Loucy (cell line): ENCODE data around the gene SEC23IP.

Experiments
- H2AFZ ChIP-seq: fragments of 200-600 bp; sonication (generic); 2 replicates; pipeline ENCODE4 v1.6.0; 2016; ENCODE audit warnings: antibody characterized with exemption, mild to moderate bottlenecking, low read length, moderate library complexity
- H3F3A ChIP-seq: fragments of 200-600 bp; 2 replicates; pipeline ENCODE4 v1.6.0; 2016; ENCODE audit warnings: antibody characterized with exemption, low read depth, mild to moderate bottlenecking
- H3K27me3 ChIP-seq: fragments of 200-600 bp; sonication (generic); 2 replicates; pipeline ENCODE4 v1.6.1; 2014; ENCODE audit warnings: low read length, mild to moderate bottlenecking; ENCODE audit not compliant: insufficient read depth, poor library complexity, severe bottlenecking
- H3K36me3 ChIP-seq: fragments of 200-600 bp; sonication (generic); 2 replicates; pipeline ENCODE4 v1.6.1; 2016; ENCODE audit warnings: low read length; ENCODE audit not compliant: insufficient read depth
- H3K4me1 ChIP-seq: fragments of 200-600 bp; sonication (generic); 2 replicates; pipeline ENCODE4 v1.5.1; 2014; ENCODE audit warnings: low read length, mild to moderate bottlenecking; ENCODE audit not compliant: insufficient read depth, poor library complexity, severe bottlenecking
- H3K4me2 ChIP-seq: fragments of 200-600 bp; sonication (generic); 2 replicates; pipeline ENCODE4 v1.6.0; 2014; ENCODE audit warnings: antibody characterized with exemption, low read length, low read depth, mild to moderate bottlenecking; ENCODE audit not compliant: poor library complexity, severe bottlenecking
- H3K4me3 ChIP-seq: fragments of 200-600 bp; sonication (generic); 2 replicates; pipeline ENCODE4 v1.5.1; 2014; ENCODE audit warnings: low read length, mild to moderate bottlenecking, mixed read lengths; ENCODE audit not compliant: poor library complexity, severe bottlenecking
- H3K79me2 ChIP-seq: fragments of 200-600 bp; sonication (generic); 2 replicates; pipeline ENCODE4 v1.6.1; 2014; ENCODE audit warnings: low read length; ENCODE audit not compliant: insufficient read depth
- H3K9ac ChIP-seq: fragments of 200-600 bp; sonication (generic); 2 replicates; pipeline ENCODE4 v1.6.0; 2014; ENCODE audit warnings: mild to moderate bottlenecking, low read depth, low read length, moderate library complexity; ENCODE audit not compliant: poor library complexity, severe bottlenecking
- H3K9me2 ChIP-seq: fragments of 200-600 bp; sonication (generic); replicated peaks from 2 replicates; pipeline ENCODE4 v1.6.1; 2016; ENCODE audit warnings: low read depth, low read length, mixed read lengths
- H3K9me3 ChIP-seq: fragments of 200-600 bp; sonication (generic); 2 replicates; pipeline ENCODE4 v1.6.1; 2014; ENCODE audit warnings: mild to moderate bottlenecking, antibody characterized with exemption, low read length, low read depth; ENCODE audit not compliant: insufficient read depth
- H4K20me1 ChIP-seq: fragments of 200-600 bp; sonication (generic); 2 replicates; pipeline ENCODE4 v1.6.0; 2014; ENCODE audit warnings: antibody characterized with exemption, low read length, mild to moderate bottlenecking; ENCODE audit not compliant: insufficient read depth, poor library complexity, severe bottlenecking
- CTCF ChIP-seq: fragments of 200-600 bp; sonication (generic); conservative IDR thresholded peaks from 2 replicates; pipeline ENCODE4 v1.5.1; 2014; ENCODE audit warnings: mild to moderate bottlenecking, antibody characterized with exemption, low read length
- EZH2phosphoT487 ChIP-seq: fragments of 200-600 bp; IDR thresholded peaks from 2 replicates; pipeline ENCODE4 v1.6.1; 2018; ENCODE audit warnings: antibody characterized with exemption, mild to moderate bottlenecking, moderate library complexity, borderline replicate concordance

Gene SEC23IP

GRCh38 chr10:119947300-119947699 is 54.8 kb downstream of the SEC23IP start:
- no peaks in the 10 kb centered on the region for H3K4me1 ChIP-seq
- no peaks in the 10 kb centered on the region for H4K20me1 ChIP-seq
- H3K9me2 ChIP-seq = no peaks in the 10 kb centered on the region
- no peaks in the 10 kb centered on the region for H3F3A ChIP-seq
- peaks cover 16% of the 10 kb centered on the region; the same call in 1 of the 2 replicates for H3K36me3 ChIP-seq
- no peak overlapping the region for H3K4me3 ChIP-seq
- H3K79me2 ChIP-seq = no peaks in the 10 kb centered on the region
- no peak overlapping the region for H3K9ac ChIP-seq
- H3K9me3 ChIP-seq = no peaks in the 10 kb centered on the region
- no peaks in the 10 kb centered on the region for H3K27me3 ChIP-seq
- H3K4me2 ChIP-seq = no peak overlapping the region
- H2AFZ ChIP-seq = no peak overlapping the region
- TF ChIP-seq EZH2phosphoT487 (no peak), CTCF (no peak)

- H3K4me1 ChIP-seq = no peaks in the 10 kb centered on the region
These were observed 64.9 kb downstream of the SEC23IP start for GRCh38 chr10:119957451-119957850.

GRCh38 chr10:119962837-119963236 is 70.3 kb downstream of the SEC23IP start:
- no peaks in the 10 kb centered on the region for H3F3A ChIP-seq
- H3K27me3 ChIP-seq = no peaks in the 10 kb centered on the region
- no peak overlapping the region for H2AFZ ChIP-seq
- H3K4me2 ChIP-seq = no peak overlapping the region
- H3K9ac ChIP-seq = no peak overlapping the region
- TF ChIP-seq EZH2phosphoT487 = no peak
- no peak for TF ChIP-seq CTCF
- no peaks in the 10 kb centered on the region for H3K79me2 ChIP-seq
- H3K4me1 ChIP-seq = no peaks in the 10 kb centered on the region
- H3K36me3 ChIP-seq = no peaks in the 10 kb centered on the region
- no peaks in the 10 kb centered on the region for H3K9me2 ChIP-seq
- H3K4me3 ChIP-seq = no peak overlapping the region
- H4K20me1 ChIP-seq = no peaks in the 10 kb centered on the region
- H3K9me3 ChIP-seq = no peaks in the 10 kb centered on the region

More at GRCh38 chr10:119957451-119957850, 64.9 kb downstream of the SEC23IP start:
- Histone ChIP-seq H3K4me2 (no peak overlapping the region), H2AFZ (no peak overlapping the region), H3K9me3 (no peaks in the 10 kb centered on the region), H3K9me2 (no peaks in the 10 kb centered on the region), H3K27me3 (no peaks in the 10 kb centered on the region), H4K20me1 (no peaks in the 10 kb centered on the region), H3K4me3 (no peak overlapping the region), H3F3A (no peaks in the 10 kb centered on the region), H3K79me2 (no peaks in the 10 kb centered on the region), H3K9ac (no peak overlapping the region), H3K36me3 (no peaks in the 10 kb centered on the region)
- no peak for TF ChIP-seq CTCF
- TF ChIP-seq EZH2phosphoT487 = no peak
